ENCODE measurements around the gene STC2.

STC2 gene

DNA sequence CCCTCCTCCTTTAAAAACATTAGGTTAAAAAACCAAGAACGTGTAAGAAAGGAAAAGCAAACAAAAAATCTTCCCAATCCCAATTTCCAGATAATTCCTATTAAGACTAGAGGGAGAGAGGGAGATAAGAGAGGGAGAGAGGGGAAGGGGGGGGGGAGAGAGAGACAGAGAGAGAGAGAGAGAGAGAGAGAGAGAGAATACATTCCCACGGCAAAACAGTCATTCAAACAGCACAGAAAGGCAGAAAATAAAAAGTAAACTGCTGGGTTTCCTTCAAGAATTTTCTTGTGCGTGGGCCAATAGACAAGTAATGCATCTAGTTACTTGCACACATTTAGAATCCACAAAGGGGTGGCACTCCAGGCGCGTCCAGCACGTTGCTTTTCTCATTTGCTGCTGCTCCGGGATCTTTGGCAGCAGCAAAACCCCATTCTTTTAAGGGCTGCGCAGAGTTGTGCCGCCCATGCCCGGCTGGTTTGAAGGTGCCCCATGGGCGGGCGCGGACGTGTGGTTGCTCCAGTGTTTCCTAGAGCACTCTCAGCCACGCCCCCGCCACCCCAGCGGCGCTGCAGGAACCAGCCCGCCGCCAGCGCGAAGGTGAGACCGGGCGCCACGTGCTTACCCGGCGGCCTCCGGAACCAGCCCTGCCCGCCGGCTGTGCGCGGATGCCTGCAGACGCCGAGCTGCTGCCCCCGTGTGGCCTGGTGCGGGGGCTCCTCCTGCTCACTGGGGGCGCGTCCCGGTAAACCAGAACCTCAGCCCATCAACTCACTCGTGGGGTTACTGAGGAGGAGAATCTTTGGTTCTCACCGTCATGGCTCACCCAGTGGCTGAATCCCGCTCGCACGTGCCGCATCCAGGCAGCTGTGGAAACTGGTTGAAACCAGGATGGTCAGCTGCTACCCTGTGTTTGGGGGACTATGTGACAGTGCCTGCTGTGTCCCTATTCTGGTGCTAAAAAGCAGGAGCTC lies 44.6 kb downstream of the STC2 start:
- TF ChIP-seq, protein P1, sequence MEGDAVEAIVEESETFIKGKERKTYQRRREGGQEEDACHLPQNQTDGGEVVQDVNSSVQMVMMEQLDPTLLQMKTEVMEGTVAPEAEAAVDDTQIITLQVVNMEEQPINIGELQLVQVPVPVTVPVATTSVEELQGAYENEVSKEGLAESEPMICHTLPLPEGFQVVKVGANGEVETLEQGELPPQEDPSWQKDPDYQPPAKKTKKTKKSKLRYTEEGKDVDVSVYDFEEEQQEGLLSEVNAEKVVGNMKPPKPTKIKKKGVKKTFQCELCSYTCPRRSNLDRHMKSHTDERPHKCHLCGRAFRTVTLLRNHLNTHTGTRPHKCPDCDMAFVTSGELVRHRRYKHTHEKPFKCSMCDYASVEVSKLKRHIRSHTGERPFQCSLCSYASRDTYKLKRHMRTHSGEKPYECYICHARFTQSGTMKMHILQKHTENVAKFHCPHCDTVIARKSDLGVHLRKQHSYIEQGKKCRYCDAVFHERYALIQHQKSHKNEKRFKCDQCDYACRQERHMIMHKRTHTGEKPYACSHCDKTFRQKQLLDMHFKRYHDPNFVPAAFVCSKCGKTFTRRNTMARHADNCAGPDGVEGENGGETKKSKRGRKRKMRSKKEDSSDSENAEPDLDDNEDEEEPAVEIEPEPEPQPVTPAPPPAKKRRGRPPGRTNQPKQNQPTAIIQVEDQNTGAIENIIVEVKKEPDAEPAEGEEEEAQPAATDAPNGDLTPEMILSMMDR (IDR thresholded peaks at IDR 0.05) = peak; percentile 97

DNA sequence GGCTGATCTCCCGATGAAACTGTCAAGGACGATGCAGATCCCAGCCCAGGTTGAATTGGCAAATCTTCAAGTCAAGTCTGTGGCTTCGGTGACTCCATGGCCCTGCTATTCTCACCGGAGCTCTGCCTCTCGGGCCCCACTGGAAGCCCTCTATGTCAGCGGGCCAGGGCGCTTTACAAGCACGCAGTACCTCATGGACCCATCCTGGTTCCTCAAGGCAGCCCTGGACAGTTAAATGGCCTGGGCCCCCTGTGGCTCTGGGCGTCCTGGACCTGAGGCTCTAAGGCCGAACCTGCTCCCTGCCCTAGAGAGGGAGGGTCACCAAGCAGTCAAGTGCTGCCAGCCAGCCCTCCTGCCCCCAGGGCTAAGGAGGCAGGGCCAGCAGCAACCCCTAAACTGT lies 45.3 kb downstream of the STC2 start:
- TF ChIP-seq, protein P1 (IDR thresholded peaks at IDR 0.05) = no peak

GRCh38 chr5:173281910-173282309 lies 46.3 kb downstream of the STC2 start:
- TF ChIP-seq, protein P1 (IDR thresholded peaks at IDR 0.05) = peak; percentile 39; the same call in 1 of the 2 replicates

GRCh38 chr5:173279166-173279565 lies 49.0 kb downstream of the STC2 start:
- TF ChIP-seq, protein P1 (IDR thresholded peaks at IDR 0.05) = no peak

DNA sequence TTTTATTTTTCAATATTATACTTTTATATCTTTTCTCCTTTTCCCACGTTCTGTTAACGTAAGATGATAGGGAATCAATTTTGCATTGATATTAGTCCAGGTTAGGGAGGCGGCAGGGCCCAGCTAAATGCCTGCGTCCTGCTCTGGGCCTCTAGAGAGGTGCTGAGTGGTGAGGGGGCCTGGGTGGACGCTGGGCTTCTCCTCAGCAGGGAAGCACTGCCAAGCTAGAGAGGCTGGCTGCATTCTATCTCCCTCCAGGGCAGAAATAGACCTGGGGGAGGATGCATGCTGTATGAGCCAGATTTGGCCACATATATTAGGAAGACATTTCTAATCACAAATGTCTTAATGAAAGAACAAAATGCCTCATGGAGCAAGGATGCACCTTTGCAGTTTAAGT lies 49.6 kb downstream of the STC2 start:
- TF ChIP-seq, protein P1 (IDR thresholded peaks at IDR 0.05) = no peak

GRCh38 chr5:173278172-173278571 lies 50.0 kb downstream of the STC2 start:
- TF ChIP-seq, protein P1 (IDR thresholded peaks at IDR 0.05) = no peak

- TF ChIP-seq, protein P1 (IDR thresholded peaks at IDR 0.05) = no peak
These were observed 53.4 kb downstream of the STC2 start for GRCh38 chr5:173274771-173275170.

All from LNCAP (cell line).